HG03139 (cell line): ENCODE results near the gene TANGO6.
"Not testable (repeated sequence)": the region's sequence is repeated elsewhere in the genome, so short reads cannot be mapped to it uniquely, and the experiment has no call there.

Experiments
- ATAC-seq: cut with Tn5 transposase; IDR thresholded peaks from one replicate; pipeline ENCODE4 v1.9.1; 2021; ENCODE audit not compliant: unreplicated experiment

The TANGO6 gene

DNA sequence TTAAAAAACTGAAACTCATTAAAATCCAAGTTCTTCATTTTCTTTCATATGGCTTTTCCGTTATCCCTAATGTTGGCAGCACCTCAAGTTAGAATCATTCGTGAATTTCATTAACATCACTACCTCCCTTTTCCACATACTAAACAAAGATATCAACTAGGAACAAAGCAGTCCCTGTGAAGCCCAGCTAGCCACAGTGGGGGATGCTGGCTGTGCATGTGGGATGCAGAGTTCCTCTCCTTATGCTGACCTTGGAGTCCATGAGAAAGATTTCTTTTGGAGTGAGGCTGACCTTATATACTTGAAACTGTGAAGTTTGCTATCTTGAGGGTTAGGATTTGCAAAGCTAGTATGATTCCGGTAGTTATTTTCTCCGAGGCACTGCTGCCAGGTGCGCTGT is 117.6 kb downstream of the TANGO6 start:
- ATAC-seq: no peak

DNA sequence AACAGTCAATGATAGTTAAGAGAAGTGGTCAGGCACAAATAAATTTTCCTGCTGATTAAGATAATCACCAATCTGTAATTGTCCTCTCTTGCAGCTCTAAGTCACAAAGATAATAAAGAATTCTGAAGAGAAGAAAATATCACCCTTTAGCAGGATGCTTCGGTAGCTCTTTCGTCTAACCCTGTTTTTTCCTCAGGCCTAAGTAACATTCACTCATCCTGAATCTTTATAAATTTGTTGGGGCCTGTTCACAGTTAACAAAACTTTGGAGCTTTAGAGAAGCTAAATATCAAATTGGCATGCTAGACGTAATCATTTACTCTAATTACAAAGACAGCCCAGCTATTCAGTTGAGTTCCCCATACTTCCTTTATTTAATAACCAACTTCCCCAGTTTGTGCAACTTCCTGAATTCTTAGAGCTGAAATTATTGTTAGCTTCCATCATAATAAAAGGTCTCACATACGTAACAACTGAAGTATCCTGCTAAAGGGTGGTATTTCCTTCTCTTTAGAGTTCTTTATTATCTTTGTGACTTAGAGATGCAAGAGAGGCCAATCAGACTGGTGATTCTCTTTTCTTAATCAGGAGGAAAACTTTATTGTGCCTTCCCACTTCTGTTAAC is 118.6 kb downstream of the TANGO6 start:
- no peak for ATAC-seq

DNA sequence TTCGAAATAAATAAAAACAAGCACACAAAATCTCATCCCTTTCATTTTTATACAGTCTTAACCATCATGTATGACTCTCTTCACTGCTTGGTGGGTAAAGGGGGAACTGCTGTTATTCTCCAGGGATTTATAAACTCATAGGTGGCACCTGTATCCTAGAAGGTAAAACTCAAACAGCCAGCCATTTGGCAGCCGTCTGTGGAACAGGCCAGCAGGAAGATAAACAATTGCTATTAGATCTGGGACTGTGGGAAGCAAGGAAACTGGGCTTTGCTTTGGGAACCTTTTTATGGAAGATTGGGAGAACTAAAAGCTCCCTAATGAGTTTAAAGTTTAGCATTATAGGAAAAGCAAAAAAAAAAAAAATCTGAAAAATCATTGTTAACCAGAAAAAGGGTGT is 126.0 kb downstream of the TANGO6 start:
- ATAC-seq: no peak

DNA sequence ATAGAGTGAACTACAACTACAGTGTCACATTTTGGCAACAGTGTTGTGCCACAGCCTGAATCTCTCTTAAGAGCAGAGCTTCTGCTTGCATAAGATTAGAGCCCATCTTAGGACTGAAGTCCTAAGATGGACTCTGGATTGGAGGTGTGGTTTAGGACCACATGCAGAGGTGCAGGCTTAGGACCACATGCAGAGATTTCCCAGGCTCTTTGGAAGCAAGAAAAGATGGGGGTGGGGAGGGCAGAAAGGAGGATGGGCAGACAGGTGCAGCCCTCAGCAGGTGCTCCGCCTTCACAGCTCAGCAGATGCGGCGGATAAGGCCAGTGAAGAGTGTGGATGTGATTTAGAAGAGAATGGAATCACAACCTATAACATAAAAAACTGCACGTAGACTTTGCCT is 128.7 kb downstream of the TANGO6 start:
- no peak for ATAC-seq

DNA sequence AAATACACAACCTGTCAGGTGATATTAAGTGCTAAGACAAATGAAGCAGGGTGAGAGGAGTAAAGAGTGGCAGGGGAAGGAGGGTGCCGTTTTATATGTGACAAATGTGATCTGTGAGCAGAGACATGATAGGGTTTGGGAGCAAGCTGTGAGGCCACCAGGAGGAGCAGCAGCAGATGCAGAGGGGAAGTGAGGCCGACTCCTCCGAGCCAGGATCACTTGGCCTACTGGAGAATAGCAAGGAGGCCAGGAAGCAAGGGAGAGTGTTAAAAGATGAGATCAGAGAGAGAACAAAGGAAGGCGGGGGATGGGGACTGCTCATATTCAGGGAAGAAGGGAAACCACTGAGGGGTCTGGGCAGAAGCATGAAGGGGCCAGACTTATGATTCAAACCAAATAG is 129.4 kb downstream of the TANGO6 start:
- no peak for ATAC-seq

DNA sequence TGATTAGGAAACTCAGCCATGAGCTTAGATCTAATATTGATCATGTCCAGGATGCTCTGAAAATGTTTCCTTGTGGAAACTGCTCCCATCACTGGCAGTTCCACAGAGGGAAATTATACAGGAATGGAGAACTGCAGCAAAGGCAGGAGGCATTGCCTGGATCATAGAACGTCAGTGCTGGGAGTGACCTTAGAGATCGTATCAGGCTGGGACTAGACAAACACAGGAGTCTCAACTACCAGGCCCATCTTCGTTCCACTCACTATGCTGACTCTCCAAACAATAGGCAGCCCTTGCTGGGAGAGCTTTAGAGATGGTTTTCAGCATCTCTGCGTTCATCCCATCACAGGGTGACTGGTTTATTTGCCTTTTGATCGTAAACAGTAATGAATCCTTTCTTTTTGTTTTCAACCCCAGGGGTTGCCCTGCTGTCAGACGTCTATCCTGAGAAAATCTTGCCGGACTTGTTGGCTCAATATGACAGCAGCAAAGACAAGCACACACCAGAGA is 130.3 kb downstream of the TANGO6 start:
- ATAC-seq: no peak

DNA sequence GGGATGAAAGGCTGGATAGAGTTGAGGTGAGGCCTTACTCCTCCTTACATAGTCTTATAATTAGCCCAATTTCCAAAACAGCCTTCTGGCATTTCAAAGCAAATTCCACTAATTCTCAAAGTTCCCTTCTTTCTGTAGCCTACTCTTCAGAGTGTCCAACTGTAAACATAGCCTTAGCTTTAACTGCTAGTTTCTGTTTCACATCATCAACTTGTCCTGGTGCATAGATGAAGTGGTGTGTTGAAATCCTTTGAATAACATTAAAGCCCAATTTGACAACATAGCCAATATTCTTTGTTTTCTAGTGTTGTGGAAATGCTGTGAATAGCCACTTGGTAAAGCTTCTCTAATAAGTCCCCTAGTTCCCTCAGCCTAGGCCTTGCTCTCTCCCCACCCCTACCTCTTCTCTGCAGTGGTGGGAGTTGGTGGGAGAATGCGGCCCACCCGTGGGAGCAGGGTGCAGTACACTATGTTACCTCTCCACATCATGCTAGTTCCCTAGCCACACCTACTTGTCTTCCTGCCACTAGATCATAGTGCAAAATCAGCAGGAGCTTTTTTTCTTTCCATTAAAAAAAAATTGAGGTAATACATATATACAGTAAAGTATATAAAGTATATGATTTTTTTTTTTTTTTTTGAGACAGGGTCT is 135.1 kb downstream of the TANGO6 start:
- no peak for ATAC-seq

DNA sequence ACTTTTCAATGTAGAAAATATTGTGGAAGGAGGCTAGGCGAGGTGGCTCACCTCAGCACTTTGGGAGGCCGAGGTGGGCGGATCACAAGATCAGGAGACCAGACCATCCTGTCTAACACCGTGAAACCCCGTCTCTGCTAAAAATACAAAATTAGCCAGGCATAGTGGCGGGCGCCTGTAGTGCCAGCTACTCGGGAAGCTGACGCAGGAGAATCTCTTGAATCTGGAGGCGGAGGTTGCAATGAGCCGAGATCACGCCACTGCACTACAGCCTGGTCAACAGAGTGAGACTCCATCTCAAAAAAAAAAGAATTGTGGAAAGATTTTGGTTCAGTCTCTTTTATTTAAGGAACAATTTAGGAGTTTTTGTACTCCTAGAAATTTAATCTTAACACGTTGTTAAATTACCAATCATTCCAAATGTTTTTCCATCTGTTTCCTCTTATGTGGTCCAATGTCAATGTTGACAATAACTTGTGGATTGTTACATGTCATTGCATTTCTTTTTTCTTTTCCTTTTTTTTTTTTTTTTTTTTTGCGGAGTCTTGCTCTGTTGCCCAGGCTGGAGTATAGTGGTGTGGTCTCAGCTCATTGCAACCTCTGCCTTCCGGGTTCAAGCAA is 137.5 kb downstream of the TANGO6 start:
- no peak for ATAC-seq

DNA sequence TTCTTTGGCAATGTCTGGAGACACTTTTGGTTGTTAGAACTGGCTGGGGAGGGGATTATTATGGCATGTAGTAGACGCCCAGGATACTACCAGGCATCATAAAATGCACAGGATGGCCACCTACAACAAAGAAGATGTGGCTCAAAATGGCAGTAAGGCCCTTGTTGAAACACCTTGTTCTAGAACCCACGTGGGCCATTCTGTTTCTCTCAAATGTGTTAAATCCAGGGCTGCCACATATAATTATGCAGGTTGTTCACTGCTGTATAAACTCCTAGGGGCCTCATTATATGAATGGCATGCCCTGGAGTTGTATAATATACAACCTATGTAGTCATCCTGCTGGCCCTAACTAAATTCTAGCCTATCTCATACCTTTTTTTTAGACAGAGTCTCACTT is 138.6 kb downstream of the TANGO6 start:
- ATAC-seq: no peak

DNA sequence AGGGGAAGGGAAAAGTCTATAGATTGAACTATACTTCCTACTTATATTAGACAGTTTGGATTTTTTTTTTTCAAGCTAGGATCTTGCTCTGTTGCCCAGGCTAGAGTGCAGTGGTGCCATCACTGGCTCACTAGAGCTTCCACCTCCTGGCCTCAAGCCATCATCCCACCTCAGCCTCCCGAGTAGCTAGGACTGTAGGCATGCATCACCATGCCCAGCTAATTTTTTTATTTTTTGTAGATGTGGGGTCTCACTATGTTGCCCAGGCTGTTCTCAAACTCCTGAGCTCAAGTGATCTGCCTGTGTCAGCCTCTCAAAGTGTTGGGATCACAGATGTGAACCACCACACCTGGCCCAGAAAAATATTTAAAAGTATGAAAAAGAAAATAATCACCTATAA is 141.1 kb downstream of the TANGO6 start:
- no peak for ATAC-seq

DNA sequence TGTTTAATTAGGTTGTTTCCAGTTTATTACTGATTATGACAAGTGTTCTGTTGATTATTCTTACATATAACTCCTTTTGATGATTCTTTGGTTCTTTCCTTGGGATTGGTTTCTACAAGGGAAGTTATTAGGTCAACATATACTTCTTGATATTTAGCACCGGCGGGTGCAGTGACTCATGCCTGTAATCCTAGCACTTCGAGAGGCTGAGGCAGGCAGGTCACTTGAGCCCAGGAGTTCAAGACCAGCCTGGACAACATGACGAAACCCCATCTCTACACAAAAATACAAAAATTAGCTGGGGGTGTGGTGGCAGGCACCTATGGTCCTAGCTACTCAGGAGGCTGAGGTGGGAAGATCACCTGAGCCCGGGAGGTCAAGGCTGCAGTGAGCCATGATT is 141.9 kb downstream of the TANGO6 start:
- no peak for ATAC-seq

DNA sequence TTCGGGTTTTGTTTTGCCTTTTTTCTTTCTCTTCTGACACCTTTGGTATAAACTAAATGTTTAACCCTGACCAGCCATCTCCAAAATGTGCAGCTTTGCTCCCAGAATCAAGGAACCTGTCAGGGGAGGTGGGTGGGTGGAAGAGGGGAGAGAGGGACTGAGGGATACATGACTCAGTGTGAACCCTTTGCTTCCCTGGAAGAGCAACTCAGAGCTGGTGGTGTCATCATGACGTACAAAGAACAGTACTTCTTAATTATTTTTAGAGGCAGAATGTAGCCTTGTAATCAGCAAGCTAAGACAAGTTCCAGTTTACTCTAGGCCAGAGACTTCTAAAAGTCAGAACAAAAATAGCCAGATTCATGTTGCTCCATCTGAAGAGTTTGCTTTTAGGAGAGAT is 142.5 kb downstream of the TANGO6 start:
- no peak for ATAC-seq

DNA sequence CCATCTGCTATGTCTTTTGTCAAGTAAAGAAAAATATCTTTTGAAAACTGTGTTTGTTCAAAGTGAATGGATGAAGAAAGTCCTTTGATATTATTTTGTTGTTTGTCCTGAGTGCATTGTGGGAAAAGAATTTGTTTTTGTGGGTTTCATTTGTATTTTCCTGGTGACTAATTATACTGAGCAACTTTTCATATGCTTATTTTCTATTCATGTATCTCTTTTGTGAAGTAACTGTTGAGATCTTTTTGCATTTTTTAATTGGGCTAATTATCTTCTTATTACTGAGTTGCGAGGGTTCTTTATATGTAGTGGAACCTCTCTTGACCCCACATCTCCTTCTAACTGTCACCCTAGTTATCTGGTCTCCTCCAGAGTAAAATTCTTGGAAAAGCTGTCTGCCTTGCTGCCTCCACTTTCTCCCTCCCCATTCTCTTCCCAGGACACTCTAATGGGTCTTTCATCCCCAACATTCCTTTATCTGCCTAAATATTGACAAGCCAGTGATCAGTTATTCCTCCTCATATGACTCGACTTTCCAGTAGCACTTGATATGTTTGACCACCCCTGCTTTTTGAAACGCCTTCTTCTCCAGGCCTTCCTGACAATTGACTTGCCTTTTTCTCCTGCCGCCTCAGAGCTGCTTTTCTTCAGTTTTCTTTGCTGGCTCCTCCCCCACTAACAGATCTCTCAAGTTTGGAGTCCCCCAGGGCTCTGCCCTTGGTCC is 144.6 kb downstream of the TANGO6 start:
- ATAC-seq: no peak

DNA sequence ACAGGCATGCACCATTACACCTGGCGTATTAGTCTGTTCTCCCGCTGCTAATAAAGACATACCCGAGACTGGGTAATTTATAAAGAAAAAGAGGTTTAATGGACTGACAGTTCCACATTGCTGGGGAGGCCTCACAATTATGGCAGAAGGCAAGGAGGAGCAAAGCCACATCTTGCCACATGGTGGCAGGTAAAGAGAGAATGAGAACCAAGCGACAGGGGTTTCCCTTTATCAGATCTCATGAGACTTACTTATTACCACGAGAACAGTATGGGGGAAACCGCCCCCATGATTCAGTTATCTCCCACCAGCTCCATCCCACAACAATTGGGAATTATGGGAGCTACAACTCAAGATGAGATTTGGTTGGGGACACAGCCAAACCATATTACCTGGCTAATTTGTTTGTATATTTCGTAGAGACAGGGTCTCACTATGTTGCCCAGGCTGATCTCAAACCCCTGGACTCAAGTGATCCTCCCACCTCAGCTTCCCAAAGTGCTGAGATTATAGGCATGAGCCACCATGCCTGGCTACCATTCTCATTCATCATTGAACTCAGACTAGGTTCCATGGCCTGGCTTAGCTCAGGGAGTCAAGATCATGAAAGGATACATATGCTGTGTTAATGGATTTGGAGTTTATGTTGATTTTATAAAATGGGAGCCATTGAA is 147.0 kb downstream of the TANGO6 start:
- not testable (repeated sequence) for ATAC-seq

DNA sequence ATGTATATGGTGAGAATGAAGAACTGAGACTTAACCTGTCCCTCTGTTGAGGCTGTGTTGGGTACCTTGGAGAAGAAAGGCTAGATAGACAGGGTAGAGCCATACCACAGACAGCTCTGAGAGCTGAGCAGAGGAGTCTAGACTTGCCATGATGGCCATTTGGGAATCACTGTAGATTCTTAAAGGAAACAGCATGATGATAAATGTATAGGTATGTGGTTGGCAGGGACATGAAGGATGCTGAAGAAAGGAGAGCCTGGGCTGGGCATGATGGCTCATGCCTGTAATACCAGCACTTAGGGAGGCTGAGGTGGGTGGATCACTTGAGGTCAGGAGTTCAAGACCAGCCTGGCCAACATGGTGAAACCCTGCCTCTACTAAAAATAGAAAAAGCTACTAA is 147.7 kb downstream of the TANGO6 start:
- ATAC-seq: no peak

DNA sequence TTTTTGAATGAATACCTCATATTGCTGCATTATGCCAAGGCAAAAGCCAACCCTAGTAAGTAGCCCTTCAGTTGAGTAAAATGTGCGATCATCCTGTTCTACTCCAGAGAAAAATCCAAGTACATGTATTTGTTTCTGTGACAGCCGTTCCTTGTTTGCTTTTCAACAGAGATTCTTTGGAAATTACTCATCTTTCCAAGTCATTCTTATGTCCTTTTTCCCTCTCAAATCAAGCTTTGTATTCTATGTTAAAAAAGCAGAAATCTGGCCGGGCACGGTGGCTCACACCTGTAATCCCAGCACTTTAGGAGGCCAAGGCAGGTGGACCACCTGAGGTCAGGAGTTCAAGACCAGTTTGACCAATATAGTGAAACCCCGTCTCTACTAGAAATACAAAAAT is 149.2 kb downstream of the TANGO6 start:
- no peak for ATAC-seq

DNA sequence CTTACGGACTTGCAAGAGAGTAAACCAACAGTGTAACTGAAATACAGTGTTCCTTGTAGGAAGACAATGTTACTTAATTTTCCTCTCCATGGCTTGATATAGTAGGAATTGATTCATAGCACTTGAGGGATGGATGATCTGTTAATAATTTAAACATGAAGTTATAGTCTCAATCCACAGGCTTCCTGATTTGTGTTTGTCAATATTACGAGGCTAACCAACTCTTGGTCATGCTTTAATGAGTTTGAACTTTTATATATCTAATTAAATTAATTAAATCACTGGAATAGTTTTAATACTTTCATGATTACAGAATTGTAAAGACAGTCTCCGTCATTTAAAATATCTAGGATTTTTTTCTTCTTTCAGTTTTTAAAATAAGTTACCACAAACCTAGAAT is 150.1 kb downstream of the TANGO6 start:
- ATAC-seq: no peak

DNA sequence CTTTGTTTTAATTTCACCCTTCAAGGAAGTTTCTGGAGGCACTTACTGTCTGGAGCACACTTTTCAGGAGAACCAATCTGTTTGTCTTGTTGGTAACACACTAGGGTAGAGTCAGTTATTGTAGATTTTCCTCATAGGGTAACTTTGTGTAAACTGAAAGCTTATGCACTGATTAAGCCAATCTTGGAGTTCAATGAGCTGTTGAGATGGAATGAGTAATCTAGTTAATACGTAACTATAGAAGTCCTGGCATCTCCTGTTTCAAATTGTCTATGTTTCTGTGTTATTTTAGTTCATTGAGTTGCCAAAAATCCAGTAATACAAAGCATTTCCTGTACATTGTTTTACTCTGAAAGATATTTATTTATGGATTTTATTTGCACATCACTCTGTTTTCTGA is 150.6 kb downstream of the TANGO6 start:
- ATAC-seq: peak; percentile 56

DNA sequence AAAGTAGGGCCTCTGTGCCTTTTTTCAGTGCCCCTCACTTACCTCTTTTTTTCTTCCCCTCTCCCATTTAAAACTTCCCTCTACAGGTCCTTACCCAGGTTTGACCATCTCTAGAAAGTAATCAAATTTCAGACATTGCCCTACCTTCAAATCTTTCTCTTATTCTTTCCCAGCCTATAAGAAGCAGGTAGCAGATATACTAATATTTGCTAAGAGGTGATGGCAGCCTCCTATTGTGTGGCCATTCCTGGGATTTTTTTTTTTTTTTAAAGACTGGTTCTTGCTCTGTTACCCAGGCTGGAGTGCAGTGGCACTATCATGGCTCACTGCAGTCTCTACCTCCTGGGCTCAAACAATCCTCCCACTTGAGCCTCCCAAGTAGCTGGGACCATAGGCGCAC is 151.0 kb downstream of the TANGO6 start:
- no peak for ATAC-seq

DNA sequence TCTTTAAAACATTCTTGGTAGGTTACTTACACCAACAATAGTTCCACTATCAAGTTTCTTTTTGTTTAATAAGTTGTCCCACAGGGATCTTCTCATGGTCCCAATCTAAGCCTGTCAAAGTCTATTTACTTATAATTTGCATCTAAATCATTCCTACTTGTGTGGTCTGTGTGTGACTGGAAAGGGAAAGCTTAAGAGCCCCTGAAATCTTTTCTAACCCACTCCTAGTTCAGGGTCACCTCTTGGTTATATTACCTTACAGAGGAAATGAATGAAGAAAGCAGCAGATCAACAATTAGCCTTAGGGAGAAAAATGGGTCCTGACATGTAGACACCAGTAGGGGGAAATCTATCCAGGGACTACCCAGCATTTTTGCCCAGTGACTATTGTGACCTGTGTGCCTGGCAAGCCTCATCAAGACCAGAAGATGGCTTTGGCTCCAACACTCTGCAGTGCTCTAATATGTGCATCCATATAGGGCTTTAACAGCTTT is 151.7 kb downstream of the TANGO6 start:
- ATAC-seq: no peak

DNA sequence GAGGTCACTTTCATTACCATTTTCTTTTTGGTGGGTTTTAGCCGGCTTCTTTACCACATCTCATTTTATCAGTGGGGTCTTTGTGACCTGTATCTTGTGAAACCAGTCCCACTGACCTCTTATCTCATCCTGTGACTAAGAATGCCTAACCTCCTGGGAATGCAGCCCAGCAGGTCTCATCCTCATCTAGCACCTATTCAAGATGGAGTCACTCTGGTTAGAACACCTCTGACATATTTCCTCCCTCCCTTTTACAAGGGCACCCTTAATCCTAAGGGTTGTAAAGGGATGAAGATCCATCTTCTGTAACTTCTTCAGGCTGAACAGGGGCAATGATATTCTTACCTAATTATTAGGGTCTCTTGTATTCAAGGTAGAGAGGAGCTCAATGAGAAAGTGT is 154.2 kb downstream of the TANGO6 start:
- no peak for ATAC-seq
